HG03558 (cell line): Measurements from ENCODE around the gene MS4A8.
"Not testable (repeated sequence)": the region's sequence is repeated elsewhere in the genome, so short reads cannot be mapped to it uniquely, and the experiment has no call there.

ENCODE experiments used
- ATAC-seq: cut with Tn5 transposase; IDR thresholded peaks from one replicate; pipeline ENCODE4 v1.9.1; 2021; ENCODE audit warnings: moderate number of reproducible peaks; ENCODE audit not compliant: unreplicated experiment; ENCODE audit errors: extremely low read depth

MS4A8 gene

GRCh38 chr11:60720460-60720859, 21.0 kb downstream of the MS4A8 start:
- no peak for ATAC-seq

- no peak for ATAC-seq
Observed at GRCh38 chr11:60724420-60724819, 25.0 kb downstream of the MS4A8 start, which contains the start of gene MS4A18. Gene MS4A18, plus strand, starts transcription at chr11:60724720.

- ATAC-seq: no peak
Observed at GRCh38 chr11:60725592-60725991, 26.2 kb downstream of the MS4A8 start.

DNA sequence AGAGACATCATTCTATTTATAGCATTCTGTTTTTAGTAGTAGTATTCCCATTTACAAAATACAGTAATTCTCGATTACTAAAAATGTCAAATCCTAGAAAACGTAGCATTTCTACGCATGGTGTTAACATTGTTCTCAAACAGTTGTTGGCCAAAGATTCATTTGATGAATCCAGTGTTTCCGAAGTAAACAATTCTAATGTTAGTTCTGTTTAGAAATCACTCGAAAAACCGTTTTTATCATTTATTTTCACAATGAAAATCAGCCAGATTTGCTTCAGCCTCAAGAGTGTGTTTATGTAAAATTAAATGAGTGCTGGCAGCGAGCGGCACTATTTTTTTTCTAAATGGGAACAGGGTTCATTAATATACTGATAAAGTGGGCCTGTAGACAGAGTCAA, 32.2 kb downstream of the MS4A8 start:
- no peak for ATAC-seq

DNA sequence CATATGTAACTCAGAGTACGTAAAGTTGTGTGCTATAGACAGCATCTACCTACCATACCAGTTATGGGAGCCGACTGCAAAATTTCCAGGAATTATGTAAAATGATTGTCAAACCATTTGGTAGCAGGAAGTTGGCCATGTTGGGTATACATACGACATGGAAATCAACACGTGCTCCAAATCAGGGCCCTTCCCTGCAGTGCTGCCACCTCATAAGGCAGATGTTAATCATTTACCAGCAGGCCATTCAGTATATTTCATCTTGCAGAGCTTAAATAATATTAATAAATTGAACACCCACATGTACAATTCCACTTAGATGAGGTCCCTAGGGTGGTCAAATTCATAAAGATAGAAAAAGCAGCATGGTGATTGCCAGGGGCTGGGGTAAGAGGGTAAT, 34.9 kb downstream of the MS4A8 start:
- ATAC-seq: no peak

GRCh38 chr11:60739114-60739513, 39.7 kb downstream of the MS4A8 start:
- ATAC-seq: no peak

- no peak for ATAC-seq
Observed at GRCh38 chr11:60740573-60740972, 41.2 kb downstream of the MS4A8 start.

- ATAC-seq: no peak
Observed at GRCh38 chr11:60741421-60741820, 42.0 kb downstream of the MS4A8 start.

GRCh38 chr11:60743058-60743457, 43.6 kb downstream of the MS4A8 start:
- ATAC-seq: no peak

GRCh38 chr11:60744114-60744513, 44.7 kb downstream of the MS4A8 start:
- ATAC-seq: no peak

GRCh38 chr11:60747359-60747873, 48.0 kb downstream of the MS4A8 start:
- no peak for ATAC-seq

GRCh38 chr11:60748225-60748624, 48.8 kb downstream of the MS4A8 start:
- ATAC-seq: no peak

- ATAC-seq: no peak
Observed at GRCh38 chr11:60748821-60749220, 49.4 kb downstream of the MS4A8 start.

DNA sequence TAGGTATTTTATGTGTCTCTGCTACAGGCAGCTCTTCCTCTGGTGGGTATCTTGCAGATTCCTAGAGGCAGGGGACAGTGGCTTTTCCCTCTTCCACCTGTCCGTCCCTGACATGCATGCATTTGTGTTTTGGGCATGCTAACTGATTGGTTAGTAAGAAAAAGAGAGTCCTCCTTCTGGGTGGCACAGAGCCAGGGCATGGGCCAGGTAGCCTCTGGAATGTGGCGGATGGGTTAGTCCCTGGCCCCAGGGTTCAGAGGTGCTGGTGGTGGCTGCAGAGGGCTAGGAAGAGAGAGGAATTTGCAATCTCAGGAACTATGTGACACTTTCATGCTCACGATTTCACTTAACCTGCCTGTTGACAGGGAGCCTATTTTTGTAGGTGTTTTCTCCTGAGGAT, 51.5 kb downstream of the MS4A8 start:
- ATAC-seq: no peak

DNA sequence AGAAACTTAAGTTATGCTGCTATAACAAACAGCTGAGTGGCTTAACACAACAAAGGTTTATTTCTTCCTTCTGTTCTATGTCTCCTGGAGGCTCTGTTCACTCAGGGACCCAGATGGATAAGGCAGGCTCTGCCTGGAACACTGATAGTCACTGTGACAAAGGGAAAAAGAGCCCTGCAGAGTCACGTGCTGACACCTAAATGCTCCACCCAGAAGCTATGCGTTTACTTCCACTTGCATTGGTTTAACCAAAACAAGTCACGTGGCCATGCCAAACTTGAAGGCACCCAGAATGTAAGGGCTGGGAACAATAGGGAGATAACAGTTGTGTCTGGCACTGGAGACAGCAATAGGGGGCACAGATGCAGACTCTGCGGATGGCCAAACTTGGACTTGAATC, 53.9 kb downstream of the MS4A8 start:
- ATAC-seq: no peak

- no peak for ATAC-seq
Observed at GRCh38 chr11:60754887-60755286, 55.5 kb downstream of the MS4A8 start.

- ATAC-seq: no peak
Observed at GRCh38 chr11:60756307-60757032, 57.1 kb downstream of the MS4A8 start, which contains the start of gene MS4A15. Gene MS4A15, plus strand, starts transcription at chr11:60756867. Its CDS starts 6,867 bp downstream, at chr11:60763734.

- no peak for ATAC-seq
Observed at GRCh38 chr11:60757231-60757800, 57.9 kb downstream of the MS4A8 start.

- ATAC-seq: not testable (repeated sequence)
Observed at GRCh38 chr11:60758671-60759070, 59.3 kb downstream of the MS4A8 start.

GRCh38 chr11:60759438-60760225, 60.2 kb downstream of the MS4A8 start:
- ATAC-seq: not testable (repeated sequence)
